ENCODE results near the gene LYRM7. TPM values are rescaled to one million over a fixed set of nuclear protein-coding genes. Genes with fewer than 3 reads are reported as not detected.
"Not testable (repeated sequence)": the region's sequence is repeated elsewhere in the genome, so short reads cannot be mapped to it uniquely, and the experiment has no call there.

The LYRM7 gene
- 9.4 TPM for polyA plus RNA-seq (2013, experiment 1 of 2; ENCODE audit: insufficient read length)
- polyA plus RNA-seq (2013, experiment 2 of 2; ENCODE audit: insufficient read length) = 7.1 TPM

DNA sequence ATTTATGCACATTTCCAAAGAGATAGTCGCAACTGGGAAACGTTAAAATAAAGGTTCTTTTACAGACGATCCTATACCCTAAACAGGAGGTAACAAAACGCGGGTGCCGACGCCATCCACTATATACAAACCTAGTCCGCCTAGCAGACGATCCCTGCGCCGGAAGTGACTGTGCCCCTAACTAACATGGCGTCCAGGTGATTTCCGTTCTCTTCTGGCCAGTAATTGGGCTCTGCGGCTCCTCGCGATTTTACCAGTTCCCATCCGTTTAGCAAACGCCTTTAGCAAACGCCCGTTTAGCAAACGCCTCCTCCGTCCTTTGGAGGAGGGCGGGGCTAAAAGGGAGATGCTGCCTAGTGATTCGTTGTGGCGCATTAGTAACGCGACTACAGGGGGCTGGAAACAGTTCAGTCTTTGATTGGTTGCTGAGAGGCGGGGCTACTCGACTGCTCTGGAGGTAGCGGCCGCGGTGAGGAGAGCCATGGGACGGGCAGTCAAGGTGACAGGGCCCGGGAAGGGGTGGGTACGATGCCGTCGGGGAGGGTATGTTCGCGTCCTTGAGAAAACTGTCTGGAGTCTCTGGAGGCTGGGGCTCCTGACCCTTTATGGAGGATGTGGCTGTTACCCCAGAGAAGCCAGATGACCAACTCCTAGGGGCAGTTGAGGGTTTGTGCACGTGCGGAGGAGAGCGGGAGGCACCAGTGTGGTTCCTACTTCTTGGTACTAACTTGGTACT, at the start of gene LYRM7:
LYRM7 (plus strand) TSS at position 405 of the 736 bp plus-strand sequence; CDS start at position 482, 77 bp downstream.
- peak; percentile 99 for DNase-seq

DNA sequence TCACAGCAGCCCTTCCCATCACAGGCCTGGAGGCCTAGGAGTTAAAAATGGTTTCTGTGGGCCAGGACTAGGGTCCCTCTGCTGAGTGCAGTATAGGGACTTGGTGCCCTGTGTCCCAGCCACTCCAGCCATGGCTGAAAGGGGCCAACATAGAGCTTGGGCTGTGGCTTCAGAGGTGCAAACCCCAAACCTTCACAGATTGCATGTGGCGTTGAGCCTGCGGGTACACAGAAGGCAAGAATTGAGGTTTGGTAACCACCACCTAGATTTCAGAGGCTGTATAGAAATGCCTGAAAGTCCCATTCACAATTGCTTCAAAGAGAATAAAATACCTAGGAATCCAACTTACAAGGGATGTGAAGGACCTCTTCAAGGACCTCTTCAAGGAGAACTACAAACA, 43.5 kb upstream of the LYRM7 start:
- not testable (repeated sequence) for DNase-seq

DNA sequence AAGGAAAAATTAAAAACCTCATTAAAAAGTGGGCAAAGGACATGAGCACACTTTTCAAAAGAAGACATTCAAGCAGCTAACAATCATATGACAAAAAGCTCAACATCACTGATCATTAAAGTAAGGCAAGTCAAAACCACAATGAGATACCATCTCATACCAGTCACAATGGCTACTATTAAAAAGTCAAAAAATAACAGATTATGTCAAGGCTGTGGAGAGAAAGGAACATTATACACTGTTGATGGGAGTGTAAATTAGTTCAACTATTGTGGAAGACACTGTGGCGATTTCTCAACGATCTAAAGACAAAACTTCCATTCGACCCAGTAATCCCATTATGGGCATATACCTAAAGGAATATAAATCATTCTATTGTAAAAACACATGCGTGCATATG, 41.4 kb upstream of the LYRM7 start:
- no peak for DNase-seq

DNA sequence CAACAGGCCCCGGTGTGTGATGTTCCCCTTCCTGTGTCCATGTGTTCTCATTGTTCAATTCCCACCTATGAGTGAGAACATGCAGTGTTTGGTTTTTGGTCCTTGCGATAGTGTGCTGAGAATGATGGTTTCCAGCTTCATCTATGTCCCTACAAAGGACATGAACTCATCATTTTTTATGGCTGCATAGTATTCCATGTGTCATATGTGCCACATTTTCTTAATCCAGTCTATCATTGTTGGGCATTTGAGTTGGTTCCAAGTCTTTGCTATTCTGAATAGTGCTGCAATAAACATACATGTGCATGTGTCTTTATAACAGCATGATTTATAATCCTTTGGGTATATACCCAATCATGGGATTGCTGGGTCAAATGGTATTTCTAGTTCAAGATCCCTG, 37.7 kb upstream of the LYRM7 start:
- DNase-seq = not testable (repeated sequence)

DNA sequence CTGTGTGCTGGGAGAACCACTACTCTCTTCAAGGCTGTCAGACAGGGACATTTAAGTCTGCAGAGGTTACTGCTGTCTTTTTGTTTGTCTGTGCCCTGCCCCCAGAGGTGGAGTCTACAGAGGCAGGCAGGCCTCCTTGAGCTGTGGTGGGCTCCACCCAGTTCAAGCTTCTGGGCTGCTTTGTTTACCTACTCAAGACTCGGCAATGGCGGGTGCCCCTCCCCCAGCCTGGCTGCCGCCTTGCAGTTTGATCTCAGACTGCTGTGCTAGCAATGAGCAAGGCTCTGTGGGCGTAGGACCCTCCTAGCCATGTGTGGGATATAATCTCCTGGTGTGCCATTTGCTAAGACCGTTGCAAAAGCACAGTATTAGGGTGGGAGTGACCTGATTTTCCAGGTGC, 32.3 kb upstream of the LYRM7 start:
- not testable (repeated sequence) for DNase-seq

DNA sequence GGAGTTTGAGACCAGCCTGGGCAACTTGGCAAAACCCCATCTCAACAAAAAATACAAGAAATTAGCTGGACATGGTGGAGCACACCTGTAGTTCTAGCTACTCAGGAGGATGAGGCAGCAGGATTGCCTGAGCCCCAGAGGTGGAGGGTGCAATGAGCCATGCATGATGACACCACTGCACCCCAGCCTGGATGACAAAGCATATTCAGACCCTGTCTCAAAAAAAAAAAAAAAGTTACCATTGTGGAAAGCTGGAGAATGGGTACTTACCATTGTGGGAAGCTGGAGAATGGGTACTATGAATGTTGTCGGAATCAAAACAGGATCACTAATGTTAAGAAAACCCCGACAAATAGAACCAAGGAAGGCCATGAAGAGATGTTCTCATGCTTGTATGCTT, 31.4 kb upstream of the LYRM7 start:
- DNase-seq = no peak

DNA sequence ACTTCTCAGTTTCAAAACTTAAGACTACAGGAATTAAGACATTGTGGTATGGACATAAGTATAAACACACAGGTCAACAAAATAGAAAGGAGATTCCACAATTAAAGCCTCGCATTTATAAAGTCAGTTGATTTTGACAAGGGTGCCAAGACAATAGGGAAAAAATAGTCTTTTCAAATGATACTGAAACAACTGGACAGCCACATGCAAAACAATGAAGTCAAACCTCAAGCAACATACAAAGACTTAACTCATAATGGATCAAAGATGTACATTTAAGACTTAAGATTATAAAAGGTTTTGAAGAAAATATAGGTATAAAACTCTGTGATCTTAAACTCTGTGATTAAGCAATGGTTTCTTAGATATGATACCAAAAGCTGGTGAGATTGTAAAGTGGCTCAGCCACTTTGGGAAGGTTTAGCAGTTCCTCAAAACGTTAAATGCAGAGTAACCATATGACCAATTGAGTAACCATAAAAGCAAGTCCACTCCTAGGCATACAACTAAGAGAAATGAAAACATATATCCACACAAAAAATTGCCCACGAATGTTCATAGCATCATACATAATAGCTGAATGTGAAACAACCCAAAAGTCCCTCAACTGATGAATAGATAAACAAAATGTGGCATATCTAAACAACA, 27.6 kb upstream of the LYRM7 start:
- no peak for DNase-seq

DNA sequence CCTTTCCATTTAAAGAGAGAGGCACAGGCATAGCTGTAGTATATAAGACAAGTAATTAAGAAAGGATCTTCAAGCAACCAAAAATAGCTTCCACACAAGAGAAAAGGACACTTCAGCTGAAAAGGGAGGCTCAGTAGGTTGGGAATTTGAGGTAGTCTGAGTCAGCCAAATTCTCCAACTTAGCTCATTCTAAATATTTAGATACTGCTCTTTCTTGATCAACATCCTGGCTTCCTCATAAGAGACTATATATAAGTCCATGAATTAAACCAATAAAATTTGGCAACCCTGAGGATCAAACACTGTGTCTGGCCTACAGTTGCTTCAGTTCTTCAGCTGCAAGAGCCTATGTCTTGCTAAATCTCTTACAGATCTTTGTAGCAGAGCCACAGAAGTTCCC, 23.5 kb upstream of the LYRM7 start:
- no peak for DNase-seq

DNA sequence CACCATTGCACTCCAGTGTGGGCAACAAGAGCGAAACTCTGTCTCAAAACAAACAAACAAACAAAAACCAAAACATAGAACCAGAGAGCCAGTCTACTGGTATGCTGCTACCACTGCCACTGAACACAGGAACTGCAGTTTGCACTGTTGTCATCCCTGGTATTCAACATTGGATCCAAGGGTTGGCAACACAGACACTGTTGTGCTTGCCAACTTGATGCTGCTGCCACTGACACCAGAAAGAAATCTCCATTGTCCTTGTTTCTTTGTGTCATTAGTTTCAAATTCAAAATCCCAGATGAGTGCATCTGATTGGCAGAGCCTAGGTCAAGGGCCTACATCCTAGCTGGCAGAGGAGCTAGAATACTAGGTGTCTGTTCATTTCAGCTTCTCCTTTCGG, 21.9 kb upstream of the LYRM7 start:
- no peak for DNase-seq

DNA sequence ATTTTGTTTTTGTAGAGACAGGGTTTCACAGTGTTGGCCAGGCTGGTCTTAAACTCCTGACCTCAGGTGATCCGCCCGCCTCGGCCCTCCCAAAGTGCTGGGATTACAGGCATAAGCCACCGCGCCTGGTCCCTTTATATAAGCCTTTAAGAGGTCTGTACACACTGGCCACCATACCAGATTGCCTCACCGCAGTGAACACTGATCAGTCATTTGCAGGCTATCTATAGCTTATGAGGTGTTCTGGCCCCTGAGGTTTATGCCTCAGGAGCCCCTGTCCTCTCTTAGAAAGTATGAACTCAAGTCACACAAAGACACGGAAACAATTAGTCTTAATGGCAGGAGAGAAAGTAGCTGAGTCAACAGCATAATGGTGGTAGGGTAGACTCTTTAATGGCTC, 20.3 kb upstream of the LYRM7 start:
- DNase-seq = no peak

DNA sequence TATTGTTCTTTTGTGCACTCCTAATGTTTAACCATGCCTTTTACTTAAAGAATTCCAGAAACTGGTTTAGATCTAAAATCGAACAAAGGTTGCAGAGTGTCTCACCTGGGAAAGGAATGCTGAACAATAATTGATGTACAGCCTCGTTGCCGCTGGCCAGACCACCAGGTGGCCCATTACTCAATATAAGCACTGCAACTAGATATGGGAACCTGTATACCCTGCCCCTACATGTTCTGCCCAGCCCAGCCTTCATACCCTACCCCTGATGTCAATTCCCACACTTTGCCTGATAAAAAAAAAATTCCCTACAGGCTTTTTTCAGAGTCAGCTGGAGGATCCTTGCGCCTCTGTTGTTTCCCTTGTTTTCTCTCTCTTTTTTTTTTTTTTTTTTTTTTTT, 19.5 kb upstream of the LYRM7 start:
- DNase-seq = no peak

DNA sequence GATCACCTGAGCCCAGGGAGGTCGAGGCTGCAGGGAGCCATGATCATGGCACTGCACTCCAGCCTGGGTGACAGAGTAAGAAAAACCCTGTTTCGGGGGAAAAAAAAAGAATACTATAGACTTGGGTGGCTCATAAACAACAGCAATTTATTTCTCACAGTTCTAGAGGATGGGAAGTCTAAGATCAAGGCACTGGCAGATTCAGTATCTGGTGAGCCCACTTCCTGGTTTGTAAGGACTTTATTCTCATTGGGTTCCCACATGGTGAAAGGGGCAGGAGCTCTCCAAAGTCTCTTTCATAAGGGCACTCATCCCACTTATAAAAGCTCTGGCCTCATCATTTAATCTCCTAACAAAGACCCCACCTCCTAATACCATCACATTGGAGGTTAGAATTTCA, 14.4 kb upstream of the LYRM7 start:
- no peak for DNase-seq

DNA sequence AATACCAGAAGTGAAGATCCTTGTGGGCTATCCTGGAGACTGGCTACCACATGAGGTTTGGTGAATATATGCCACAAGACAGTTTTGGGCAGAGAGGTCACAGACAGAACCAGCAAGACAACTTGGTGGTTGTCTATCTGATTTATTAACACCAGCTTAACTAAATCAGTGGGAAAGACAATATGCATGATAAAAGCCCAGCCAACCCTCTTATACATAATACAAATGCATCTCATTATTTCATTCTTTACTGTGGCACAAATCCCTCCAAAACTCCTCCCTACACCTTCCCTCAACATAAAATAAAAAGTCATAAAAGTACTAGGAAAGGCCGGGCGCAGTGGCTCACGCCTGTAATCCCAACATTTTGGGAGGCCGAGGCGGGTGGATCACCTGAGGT, 13.8 kb upstream of the LYRM7 start:
- no peak for DNase-seq

DNA sequence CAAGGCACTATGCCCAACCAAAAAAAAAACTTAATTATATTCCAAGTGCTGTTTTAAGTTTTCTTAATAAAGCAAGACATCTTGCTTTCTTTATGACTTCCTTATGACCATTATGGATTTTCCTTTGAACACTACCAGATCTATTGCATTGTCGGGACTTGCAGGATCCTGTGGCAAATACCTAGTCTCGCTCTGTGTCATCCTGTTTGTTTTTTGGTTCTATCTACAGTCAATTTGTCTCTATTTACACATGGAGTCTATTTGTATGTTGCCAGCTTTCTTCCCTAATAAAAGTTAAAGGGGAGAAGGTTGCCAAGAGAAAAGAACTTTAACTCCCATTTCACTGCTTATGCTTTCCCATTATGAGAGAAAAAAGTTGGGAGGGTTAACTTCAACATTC, 10.6 kb upstream of the LYRM7 start:
- DNase-seq = no peak

DNA sequence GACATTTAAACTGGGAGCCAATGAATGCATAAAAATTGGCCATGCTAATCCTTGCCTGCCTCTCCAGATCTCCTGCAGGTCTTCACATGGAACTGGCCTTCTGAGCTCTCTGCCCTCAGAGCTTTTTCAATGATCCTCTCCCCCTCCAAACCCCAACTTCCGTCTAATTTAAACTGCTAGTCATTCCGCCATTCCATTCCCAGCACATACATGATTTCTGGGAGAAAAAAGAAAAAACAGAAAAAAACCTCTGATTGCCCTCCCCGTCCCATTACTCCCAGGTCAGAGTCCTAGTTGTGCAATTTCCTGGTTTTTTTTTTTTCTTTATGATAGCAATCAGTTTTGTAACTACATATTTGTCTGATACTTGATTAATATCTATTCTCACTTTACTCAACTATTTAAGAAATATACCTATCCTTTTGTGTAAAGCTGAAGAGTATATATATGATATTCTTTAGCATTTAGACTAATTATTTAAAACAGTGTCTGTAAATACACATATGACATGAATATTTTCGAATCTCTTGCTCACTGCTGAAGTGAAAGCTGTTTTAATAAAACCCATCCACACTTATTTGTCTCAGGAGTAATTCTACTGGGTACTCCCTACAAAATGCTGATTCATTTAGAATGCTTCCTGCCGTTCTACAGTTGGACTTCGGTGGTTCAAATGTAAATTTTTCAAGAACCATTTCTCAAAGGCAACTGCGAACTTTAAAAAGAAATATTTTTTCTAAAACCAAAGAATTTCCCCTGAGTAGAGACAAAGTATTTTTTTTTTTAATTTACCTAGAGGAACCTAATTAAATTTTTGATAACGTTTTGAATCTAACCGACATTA, 7.2 kb upstream of the LYRM7 start:
- DNase-seq = peak; percentile 27

DNA sequence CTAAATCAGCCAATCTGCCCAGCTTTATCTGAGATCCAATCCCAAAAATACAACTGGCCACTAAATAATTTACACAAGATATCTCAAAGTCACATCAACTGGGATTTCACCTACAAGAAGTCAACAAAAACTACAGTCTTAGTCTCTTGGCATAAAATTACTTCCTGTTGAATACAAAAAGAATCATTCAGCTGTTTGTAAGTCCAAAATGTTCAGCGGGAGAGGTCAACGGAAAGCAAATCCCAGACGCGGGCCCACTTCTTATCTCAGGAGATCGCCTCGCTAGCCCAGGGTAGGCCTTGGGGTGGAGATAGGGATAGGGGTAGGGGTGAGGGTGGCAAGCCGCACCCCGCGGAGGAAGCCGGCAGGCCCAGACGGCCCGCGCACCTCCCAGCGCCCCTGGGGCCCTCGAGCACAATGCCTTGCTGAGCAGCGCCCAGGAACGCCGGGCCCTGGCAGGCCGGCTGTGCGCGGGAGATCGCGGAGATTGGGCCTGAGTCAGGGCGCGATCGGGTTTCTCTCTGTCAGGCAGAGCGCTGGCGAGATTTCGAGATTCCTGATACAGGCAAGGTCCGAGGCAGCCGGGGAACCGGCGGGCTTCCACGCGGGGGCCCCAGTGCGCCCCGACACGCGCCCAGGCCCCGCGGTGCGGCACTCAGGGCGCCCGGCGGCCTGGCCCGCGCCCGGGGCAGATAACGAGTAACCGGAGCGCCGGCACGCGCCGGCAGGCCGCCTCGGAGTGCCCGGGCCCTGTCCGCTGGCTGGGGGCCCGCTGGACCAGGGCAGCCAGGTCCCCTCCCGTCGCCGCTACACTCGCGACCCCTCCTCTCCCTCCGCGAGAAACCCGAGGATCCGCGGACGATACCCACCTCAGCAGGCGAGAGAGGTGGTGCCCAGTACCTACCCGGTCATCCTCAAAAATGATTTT, 6.3 kb upstream of the LYRM7 start:
- DNase-seq = peak; percentile 75

DNA sequence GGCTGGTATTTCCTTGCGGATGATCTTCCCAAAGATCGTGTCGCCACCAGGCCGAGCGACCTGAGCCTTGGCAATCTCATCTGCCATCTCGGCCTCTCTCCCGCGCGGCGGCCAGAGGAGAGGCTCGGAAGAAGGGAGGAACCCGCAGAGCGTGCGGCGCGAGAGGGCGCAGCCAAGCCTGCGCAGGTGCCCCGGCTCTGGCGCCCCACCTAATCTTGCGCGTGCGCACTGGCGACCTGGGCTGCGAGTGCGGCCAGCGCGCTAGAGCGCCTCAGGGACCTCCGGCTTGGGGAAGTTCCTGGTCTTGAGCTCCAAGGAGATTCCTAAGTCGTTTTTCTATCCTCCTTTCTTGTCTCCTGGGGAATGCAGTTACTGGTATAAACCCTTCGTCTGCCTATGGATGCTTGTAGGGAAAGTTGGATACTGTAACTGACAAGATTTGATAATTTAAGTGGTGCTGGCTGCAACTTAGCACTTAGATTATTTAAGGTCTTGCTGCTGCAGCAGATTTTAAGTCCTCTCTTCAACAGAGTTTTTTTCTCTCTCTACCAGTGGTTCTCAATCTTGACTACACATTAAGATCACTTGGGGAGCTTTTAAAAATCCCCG, 5.5 kb upstream of the LYRM7 start, which contains the start of gene HINT1:
HINT1 (minus strand) TSS at position 138 of the 609 bp plus-strand sequence; CDS start at position 87, 51 bp downstream.
- peak; percentile 87 for DNase-seq

DNA sequence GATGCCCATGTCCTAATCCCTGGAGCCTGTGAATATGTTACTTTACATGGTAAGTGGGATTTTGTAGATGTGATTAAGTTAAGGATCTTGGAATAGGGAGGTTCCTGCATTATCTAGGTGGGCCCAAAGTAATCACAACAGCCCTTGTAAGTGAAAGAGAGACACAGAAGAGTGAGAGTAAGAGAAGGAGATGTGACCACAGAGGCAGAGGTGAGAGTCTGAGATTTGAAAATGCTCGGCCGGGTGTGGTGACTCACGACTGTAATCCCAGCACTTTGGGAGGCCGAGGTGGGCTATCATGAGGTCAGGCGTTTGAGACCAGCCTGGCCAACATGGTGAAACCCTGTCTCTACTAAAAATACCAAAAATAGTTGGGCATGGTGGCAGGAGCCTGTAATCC, 3.1 kb upstream of the LYRM7 start:
- DNase-seq = no peak

DNA sequence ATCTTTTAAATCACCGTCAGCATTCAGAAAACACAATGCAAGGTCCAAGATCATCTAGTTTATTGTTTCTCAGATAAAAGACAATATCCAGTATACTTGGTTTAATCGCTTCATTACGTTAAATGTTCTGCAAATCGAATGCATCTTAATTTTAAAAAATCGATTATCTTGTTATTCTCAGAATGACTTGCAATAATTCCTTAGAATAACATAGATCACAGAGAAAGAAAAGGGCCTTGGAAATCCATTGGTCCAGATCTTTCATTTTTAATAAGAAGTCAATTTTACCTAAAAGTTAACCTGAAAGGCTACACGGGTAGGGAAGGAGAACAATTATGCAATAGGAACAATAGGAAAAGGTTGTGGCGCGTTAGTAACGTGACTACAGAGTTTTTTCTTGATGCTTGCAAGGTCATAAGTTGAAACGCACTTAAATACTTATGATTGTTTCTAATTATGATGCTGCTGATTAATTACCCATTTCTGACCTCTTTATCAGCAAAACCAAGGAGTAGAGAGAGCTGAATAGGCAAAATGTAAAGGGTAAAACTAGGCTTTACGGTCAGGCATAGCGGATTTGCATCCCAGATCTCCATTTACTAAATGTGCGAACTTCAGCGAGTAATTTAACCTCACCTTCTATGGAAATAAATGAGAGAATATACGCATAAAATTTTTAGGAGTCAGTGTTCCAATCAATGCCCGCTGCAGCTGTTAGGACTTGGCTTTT, 769 bp upstream of the LYRM7 start:
- no peak for DNase-seq

DNA sequence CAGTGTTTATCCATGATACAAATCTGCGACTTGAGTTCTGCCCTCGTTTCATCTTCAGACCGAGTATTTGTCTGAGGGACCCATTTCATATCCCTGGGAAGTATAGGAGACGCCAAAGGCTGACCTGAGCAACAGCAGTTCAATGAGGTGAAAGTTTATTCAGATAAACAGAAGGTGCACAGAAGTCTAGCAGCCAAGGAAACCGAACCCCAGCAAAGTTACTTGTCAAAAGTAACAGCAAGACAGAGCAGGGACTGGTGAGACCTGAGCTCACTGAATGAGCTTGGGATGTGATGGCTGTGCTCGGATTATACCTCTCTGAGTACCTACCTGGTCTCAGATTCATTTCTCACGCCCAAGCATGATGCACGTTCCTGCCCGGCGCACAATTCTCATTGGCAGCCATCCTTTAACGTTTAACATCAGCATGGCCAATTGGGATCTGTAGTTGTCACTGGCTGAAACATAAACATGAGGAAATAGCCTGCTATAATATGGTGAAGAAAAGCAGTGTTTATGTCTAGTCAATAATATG, 599 bp downstream of the LYRM7 start:
- no peak for DNase-seq

DNA sequence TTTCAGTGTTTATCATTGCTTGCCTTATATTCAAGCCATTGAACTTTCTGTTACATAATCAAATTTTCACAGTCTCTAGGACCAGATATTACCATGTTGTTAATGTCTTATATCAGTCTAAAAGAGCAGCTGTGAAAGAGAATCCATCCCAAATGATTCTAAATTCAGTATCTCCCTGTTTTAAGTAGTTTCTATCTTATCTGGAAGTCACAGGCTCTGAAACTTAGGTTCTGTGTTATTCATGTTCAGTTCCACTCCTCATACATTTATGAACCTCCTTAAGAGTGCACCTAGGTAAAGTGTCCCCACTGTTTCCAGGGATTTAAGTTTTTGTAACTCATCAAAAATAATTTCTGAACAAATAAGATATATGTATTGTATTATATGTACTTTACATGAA, 9.7 kb downstream of the LYRM7 start:
- no peak for DNase-seq

Data from fibroblast of skin of abdomen (primary cell).